Astrocyte (in vitro differentiated cells and primary cell): ENCODE measurements around the gene SLC25A28.

Experiments used
- EZH2 ChIP-seq: IDR thresholded peaks from 2 replicates; pipeline ENCODE4 v1.6.1; 2012; ENCODE audit warnings: mild to moderate bottlenecking, low read length, inconsistent platforms; ENCODE audit not compliant: insufficient read depth
- TF ChIP-seq, protein P1 (sequence below): IDR thresholded peaks from 2 replicates; pipeline ENCODE4 v1.5.1; 2011; ENCODE audit warnings: low read depth, mild to moderate bottlenecking, inconsistent platforms, low read length, moderate library complexity; ENCODE audit not compliant: insufficient read depth

DNA sequence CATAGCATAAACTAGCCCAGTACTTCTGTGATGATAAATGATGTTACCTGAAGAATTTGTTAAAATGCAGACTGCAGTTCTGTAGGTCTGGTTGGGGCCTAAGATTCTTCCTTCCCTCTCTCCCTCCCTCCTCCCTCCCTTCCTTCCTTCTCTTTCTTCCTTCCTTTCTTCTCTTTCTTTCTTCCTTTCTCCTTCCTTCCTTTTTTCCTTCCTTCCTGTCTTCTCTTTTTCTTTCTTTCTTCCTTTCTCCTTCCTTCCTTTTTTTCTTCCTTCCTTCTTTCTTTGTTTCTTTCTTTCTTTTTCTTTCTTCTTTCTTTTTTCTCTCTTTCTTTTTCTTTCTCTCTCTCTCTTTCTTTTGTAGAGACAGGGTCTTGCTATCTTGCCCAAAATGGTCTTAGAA, 3.7 kb upstream of the SLC25A28 start:
- TF ChIP-seq, protein P1, sequence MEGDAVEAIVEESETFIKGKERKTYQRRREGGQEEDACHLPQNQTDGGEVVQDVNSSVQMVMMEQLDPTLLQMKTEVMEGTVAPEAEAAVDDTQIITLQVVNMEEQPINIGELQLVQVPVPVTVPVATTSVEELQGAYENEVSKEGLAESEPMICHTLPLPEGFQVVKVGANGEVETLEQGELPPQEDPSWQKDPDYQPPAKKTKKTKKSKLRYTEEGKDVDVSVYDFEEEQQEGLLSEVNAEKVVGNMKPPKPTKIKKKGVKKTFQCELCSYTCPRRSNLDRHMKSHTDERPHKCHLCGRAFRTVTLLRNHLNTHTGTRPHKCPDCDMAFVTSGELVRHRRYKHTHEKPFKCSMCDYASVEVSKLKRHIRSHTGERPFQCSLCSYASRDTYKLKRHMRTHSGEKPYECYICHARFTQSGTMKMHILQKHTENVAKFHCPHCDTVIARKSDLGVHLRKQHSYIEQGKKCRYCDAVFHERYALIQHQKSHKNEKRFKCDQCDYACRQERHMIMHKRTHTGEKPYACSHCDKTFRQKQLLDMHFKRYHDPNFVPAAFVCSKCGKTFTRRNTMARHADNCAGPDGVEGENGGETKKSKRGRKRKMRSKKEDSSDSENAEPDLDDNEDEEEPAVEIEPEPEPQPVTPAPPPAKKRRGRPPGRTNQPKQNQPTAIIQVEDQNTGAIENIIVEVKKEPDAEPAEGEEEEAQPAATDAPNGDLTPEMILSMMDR: no peak
- no peak for TF ChIP-seq EZH2
